Lower leg skin (tissue), 3 donors: ENCODE data around the gene ACY1.

Experiments used
- POLR2A ChIP-seq, 2 donors: fragments of 450-650 bp; IDR thresholded peaks; one replicate each; pipeline ENCODE4 v1.6.1; 2016 to 2017; ENCODE audit warnings: antibody characterized with exemption in 2 of 2, mild to moderate bottlenecking in 1 of 2, moderate library complexity in 1 of 2
- TF ChIP-seq, protein P1 (sequence below), 3 donors: fragments of 450-650 bp; IDR thresholded peaks; one replicate each; pipeline ENCODE4 v1.5.1; 2016; ENCODE audit warnings: antibody characterized with exemption in 3 of 3, mild to moderate bottlenecking in 3 of 3, moderate library complexity in 2 of 3

DNA sequence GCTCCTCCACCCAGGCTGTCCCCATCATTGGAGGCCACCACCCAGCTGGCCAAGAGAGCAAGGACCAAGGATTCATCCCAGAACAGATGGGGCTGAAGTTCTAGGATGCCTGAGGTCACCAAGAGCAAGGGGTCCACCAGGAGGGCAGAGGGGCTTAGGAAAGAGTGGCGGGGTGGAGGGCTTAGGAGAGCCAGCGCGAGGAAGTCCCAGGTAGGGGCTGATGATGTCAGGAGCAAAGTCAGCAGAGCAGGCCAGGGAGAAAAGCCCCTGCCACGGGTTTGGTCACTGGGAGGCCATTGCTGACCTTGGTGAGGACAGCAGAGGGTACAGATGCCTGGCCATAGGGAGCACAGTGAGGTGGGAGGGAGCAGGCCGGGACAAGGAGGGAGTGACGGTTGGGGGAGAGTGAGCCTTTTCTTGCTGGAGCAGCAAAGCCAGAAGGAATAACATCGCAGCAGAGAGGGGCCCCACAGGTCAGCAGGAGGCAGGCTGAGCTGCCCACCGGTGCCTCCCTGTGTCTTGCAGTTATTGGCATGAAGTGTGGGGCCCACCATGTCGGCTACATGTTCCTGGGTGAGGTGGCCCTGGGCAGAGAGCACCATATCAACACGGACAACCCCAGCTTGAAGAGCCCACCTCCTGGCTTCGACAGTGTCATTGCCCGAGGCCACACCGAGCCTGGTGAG, 36.0 kb upstream of the ACY1 start:
- TF ChIP-seq, protein P1, sequence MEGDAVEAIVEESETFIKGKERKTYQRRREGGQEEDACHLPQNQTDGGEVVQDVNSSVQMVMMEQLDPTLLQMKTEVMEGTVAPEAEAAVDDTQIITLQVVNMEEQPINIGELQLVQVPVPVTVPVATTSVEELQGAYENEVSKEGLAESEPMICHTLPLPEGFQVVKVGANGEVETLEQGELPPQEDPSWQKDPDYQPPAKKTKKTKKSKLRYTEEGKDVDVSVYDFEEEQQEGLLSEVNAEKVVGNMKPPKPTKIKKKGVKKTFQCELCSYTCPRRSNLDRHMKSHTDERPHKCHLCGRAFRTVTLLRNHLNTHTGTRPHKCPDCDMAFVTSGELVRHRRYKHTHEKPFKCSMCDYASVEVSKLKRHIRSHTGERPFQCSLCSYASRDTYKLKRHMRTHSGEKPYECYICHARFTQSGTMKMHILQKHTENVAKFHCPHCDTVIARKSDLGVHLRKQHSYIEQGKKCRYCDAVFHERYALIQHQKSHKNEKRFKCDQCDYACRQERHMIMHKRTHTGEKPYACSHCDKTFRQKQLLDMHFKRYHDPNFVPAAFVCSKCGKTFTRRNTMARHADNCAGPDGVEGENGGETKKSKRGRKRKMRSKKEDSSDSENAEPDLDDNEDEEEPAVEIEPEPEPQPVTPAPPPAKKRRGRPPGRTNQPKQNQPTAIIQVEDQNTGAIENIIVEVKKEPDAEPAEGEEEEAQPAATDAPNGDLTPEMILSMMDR (IDR thresholded peaks at IDR 0.05), result no peak
- TF ChIP-seq POLR2A (IDR thresholded peaks at IDR 0.05), result no peak
